Duodenal mucosa (tissue), 2 donors: ENCODE measurements around the gene COX6B2.
A peak's percentile ranks its signal among the peaks of the same experiment; 100 is the strongest.

Experiments
- H3K27ac ChIP-seq: one replicate; pipeline ENCODE4 v1.7.0; 2013; ENCODE audit warnings: low read depth, low read length
- H3K27me3 ChIP-seq, 2 donors: one replicate each; pipeline ENCODE4 v1.7.0; 2013; ENCODE audit warnings: low read length in 2 of 2, control low read depth in 1 of 2; ENCODE audit not compliant: insufficient read depth in 2 of 2, control insufficient read depth in 1 of 2
- H3K36me3 ChIP-seq, 2 donors: one replicate each; pipeline ENCODE4 v1.7.0; 2013; ENCODE audit warnings: low read length in 2 of 2, control low read depth in 1 of 2; ENCODE audit not compliant: insufficient read depth in 2 of 2, control insufficient read depth in 1 of 2
- H3K4me1 ChIP-seq, 2 donors: one replicate each; pipeline ENCODE4 v1.7.0; 2013; ENCODE audit warnings: low read length in 2 of 2, control low read depth in 1 of 2; ENCODE audit not compliant: insufficient read depth in 2 of 2, control insufficient read depth in 1 of 2
- H3K4me3 ChIP-seq, 2 donors: one replicate each; pipeline ENCODE4 v1.7.0; 2013; ENCODE audit warnings: low read length in 2 of 2, low read depth in 1 of 2
- H3K9ac ChIP-seq, 2 donors: one replicate each; pipeline ENCODE4 v1.7.0; 2013; ENCODE audit warnings: low read length in 2 of 2, low read depth in 1 of 2
- H3K9me3 ChIP-seq, 2 donors: one replicate each; pipeline ENCODE4 v1.7.0; 2013; ENCODE audit warnings: low read length in 2 of 2, control low read depth in 1 of 2; ENCODE audit not compliant: control insufficient read depth in 1 of 2

Gene COX6B2

GRCh38 chr19:55370305-55370988 lies 15.9 kb upstream of the COX6B2 start, which contains the start of gene IL11:
Gene IL11 (minus strand): TSS chr19:55370463. CDS start chr19:55370310, 153 bp downstream.
- Histone ChIP-seq H3K9ac (no peak within 1 kb of the TSS), H3K27me3 (peaks cover 47 to 49% of the 10 kb centered on the region in 2 donors)

GRCh38 chr19:55369653-55370304 lies 15.3 kb upstream of the COX6B2 start:
- Histone ChIP-seq H3K9me3 (no peaks in the 10 kb centered on the region), H3K27ac (no peak overlapping the region), H3K4me3 (peak overlapping the region in 1 of 2 donors; percentile 21), H3K9ac (no peak overlapping the region), H3K36me3 (no peaks in the 10 kb centered on the region), H3K27me3 (peaks cover 47 to 49% of the 10 kb centered on the region in 2 donors), H3K4me1 (no peaks in the 10 kb centered on the region)

More at GRCh38 chr19:55370305-55370988, 15.9 kb upstream of the COX6B2 start, which contains the start of gene IL11:
- H3K36me3 ChIP-seq: no peaks in the 10 kb centered on the region
- H3K4me3 ChIP-seq: peak within 1 kb of the TSS in 1 of 2 donors; percentile 21
- H3K4me1 ChIP-seq: no peaks in the 10 kb centered on the region
- no peaks in the 10 kb centered on the region for H3K9me3 ChIP-seq
- no peak within 1 kb of the TSS for H3K27ac ChIP-seq

GRCh38 chr19:55368701-55369563 lies 14.4 kb upstream of the COX6B2 start:
- Histone ChIP-seq H3K4me3 (no peak overlapping the region), H3K27ac (no peak overlapping the region), H3K27me3 (peaks cover 41 to 45% of the 10 kb centered on the region in 2 donors), H3K9ac (no peak overlapping the region), H3K36me3 (no peaks in the 10 kb centered on the region), H3K4me1 (no peaks in the 10 kb centered on the region), H3K9me3 (no peaks in the 10 kb centered on the region)

GRCh38 chr19:55368106-55368505 lies 13.6 kb upstream of the COX6B2 start:
- Histone ChIP-seq H3K4me3 (no peak overlapping the region), H3K9me3 (no peaks in the 10 kb centered on the region), H3K36me3 (no peaks in the 10 kb centered on the region), H3K27me3 (peaks cover 36 to 40% of the 10 kb centered on the region in 2 donors), H3K4me1 (no peaks in the 10 kb centered on the region), H3K9ac (no peak overlapping the region), H3K27ac (no peak overlapping the region)

- H3K4me3 ChIP-seq: no peak overlapping the region
- no peaks in the 10 kb centered on the region for H3K9me3 ChIP-seq
- no peaks in the 10 kb centered on the region for H3K36me3 ChIP-seq
- H3K9ac ChIP-seq: no peak overlapping the region
- H3K27ac ChIP-seq: no peak overlapping the region
- H3K27me3 ChIP-seq: peaks cover 27 to 29% of the 10 kb centered on the region in 2 donors
- no peaks in the 10 kb centered on the region for H3K4me1 ChIP-seq
These were observed 12.3 kb upstream of the COX6B2 start for GRCh38 chr19:55366790-55367189.

GRCh38 chr19:55365964-55366363 lies 11.4 kb upstream of the COX6B2 start:
- no peaks in the 10 kb centered on the region for H3K36me3 ChIP-seq
- H3K4me1 ChIP-seq: no peaks in the 10 kb centered on the region
- no peaks in the 10 kb centered on the region for H3K9me3 ChIP-seq
- H3K27ac ChIP-seq: no peak overlapping the region
- H3K27me3 ChIP-seq: peaks cover 24% of the 10 kb centered on the region in 2 donors
- no peak overlapping the region for H3K9ac ChIP-seq
- H3K4me3 ChIP-seq: no peak overlapping the region

- Histone ChIP-seq H3K36me3 (no peaks in the 10 kb centered on the region), H3K4me3 (no peak overlapping the region), H3K9me3 (no peaks in the 10 kb centered on the region), H3K27me3 (peaks cover 18 to 20% of the 10 kb centered on the region in 2 donors), H3K9ac (no peak overlapping the region), H3K4me1 (no peaks in the 10 kb centered on the region), H3K27ac (no peak overlapping the region)
These were observed 10.7 kb upstream of the COX6B2 start for GRCh38 chr19:55365245-55365644.

- Histone ChIP-seq H3K27ac (no peak within 1 kb of the TSS), H3K9ac (no peak within 1 kb of the TSS), H3K4me1 (no peaks in the 10 kb centered on the region), H3K9me3 (no peaks in the 10 kb centered on the region), H3K27me3 (peaks cover under 1 to 4% of the 10 kb centered on the region in 2 donors), H3K4me3 (no peak within 1 kb of the TSS), H3K36me3 (no peaks in the 10 kb centered on the region)
These were observed 8.6 kb upstream of the COX6B2 start, which contains the start of gene GARIN5B for GRCh38 chr19:55362990-55363716. Gene GARIN5B (minus strand): TSS chr19:55363260. CDS start chr19:55363066, 194 bp downstream.

GRCh38 chr19:55362174-55362989 lies 7.9 kb upstream of the COX6B2 start:
- Histone ChIP-seq H3K36me3 (no peaks in the 10 kb centered on the region), H3K27ac (no peak overlapping the region), H3K9ac (no peak overlapping the region), H3K4me1 (no peaks in the 10 kb centered on the region), H3K9me3 (no peaks in the 10 kb centered on the region), H3K27me3 (no peaks in the 10 kb centered on the region), H3K4me3 (no peak overlapping the region)
